Effector CD8-positive, alpha-beta T cell (primary cell): ENCODE data around the gene NMNAT3.
A peak's percentile ranks its signal among the peaks of the same experiment; 100 is the strongest.

Experiments used
- DNase-seq: peaks from one replicate; lab custom pipeline; 2025; lab: John Stamatoyannopoulos, UW
- total RNA-seq, 4 experiments: gene quantifications; one replicate each; lab custom pipeline; 2026; lab: John Stamatoyannopoulos, UW

The NMNAT3 gene
- total RNA-seq: 1.8 to 3.8 (median 3.2) reads per million in 4 experiments

DNA sequence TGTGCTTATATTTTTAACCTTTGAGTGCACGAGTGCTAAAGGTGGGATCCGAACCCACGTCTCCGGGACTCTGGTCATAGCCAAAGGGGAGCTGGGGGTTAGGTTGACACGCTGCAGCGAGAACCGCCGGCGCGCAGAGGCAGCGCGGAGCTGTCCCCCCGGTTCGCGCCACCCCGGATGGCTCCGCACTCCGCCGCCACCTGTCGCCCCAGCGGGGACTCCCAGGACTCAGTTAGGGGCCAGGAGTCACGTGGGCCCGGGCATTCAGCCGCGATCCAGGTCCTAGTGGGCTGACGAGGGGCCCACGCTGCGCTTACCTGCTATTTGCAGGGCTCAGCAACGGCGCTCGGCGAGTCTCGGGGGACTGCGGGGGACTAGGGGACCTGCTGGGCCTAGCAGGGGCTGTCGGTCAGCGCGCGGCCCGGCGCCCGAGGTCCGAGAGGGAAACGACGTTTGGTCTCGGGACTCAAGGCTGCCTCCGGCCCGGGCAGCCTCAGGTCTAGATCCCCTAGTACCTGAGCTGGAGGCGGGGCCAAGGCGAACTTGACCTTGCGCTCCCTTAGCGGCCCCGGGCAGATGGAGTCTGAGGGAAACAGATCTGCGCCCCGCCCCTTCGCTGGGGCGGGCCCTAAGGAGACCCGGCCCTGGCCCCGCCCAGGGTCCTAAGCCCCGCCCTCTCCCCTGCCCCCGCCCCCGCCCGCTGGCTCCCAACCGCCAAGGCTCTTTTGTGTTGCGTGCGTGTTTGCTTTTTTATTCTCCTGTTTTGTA lies at the start of gene NMNAT3:
NMNAT3 (minus strand) TSS at position 585 of the 768 bp plus-strand sequence. CDS start 50,248 bp downstream, outside the sequence.
- peak; percentile 78 for DNase-seq

DNA sequence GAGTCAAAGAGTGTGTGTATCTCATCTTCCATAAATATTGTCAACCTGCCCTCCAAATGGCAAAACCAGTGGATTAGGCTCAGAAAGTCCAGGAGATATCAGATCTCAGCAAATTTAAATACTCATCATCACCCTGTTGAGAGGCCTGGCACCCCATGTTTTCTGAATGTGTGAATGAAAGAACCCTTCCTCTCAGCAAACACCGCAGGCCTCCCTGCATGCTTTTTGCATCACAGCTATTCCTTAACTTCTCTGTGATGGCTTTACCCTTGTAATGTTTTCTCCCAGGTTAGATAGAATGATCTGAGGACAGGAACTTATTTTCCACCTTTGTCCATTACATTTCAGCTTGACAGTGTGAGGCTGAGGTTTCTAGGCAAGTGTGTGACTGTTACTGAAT lies 43.6 kb upstream of the NMNAT3 start:
- DNase-seq: no peak

DNA sequence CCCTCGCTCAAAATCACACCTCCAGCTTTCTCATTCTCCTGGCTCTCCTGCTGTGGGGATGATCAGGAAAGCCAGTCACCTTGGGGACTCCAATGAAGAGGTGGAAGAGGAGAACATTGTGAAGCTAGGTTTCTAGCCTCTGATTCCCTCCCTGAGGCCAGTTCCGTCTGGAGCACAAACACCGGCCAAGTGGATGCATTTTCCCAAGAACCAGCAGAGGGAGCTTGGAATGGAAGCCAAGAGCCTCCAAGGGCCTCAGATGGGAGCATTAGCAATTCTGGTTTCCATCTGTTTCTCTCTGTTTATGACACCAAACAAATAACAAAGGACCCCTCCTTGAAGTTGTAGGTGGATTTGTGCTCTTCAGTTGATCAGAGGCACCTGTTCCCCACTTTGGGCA lies 40.6 kb upstream of the NMNAT3 start:
- DNase-seq: no peak

DNA sequence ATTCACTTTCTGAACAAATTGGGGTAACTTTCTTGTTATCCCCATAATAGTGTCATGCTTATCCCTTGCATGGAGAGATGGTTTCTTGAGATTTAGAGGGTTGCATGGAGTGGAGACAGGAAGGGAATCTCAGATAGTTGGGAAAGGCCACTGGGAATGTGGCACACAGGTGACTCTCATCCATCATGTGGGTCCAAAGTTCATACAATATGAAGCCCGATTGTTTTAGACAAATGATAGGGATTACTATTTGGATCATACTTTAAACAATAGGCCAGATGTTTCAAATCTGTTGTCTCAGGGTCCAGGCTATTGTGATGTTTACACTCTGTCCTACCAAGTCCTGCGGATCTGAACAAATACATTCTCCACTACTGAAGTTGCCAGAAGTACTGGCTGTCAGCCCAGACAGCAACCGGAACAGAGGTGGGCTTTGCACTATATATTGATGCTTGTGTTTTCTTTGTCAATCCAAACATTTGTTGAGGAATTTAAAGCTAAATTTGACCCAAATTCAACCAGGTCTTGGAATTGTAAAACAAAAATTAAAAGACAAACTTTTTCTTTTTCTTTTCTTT lies 39.2 kb upstream of the NMNAT3 start:
- DNase-seq: no peak

DNA sequence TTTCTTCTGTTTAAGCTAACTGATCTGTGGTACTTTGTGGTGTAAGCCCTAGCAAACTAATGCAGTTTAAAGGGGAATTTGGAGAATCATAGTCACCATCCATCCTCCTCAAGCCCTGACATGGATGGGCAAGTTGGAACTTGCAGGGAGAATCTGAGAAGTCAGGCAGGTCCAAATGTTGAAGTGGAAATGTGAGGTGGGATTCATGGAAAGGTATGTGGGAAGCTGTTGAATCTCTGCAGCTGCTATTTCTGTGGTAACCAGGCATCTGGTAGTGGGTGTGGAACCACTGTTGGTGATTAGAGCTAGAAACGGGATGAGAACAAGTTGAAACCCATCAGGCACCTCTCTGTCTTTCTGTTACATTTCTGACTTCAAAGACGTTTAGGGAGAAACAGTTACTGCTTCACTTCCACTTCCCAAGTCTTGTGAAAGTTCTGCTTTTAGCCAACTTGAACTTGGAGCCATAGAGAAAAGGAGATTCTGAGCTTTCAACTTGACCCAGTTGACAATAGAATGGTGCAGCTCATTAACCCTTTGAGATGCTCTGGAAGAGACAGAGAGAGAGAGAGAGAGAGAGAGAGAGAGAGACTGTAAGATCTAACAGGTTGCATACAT lies 38.1 kb upstream of the NMNAT3 start:
- no peak for DNase-seq

DNA sequence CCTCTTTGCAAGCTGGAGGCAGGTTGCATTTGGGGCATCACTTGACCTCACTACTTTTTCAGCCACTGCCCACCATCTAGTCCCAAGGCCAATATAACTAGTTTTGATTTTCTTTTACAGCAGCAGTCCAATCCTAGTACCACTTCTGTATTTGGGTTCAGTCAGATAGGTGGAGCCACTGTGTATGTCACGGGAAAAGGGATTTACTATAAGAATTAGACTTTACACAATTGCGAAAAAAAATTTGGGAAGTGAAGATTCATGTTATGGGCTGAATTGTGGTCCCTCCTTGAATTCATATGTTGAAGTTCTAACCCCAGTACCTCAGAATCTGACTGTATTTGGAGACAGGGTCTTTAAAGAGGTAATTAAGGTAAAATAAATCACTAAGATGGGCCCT lies 37.4 kb upstream of the NMNAT3 start:
- DNase-seq: no peak

DNA sequence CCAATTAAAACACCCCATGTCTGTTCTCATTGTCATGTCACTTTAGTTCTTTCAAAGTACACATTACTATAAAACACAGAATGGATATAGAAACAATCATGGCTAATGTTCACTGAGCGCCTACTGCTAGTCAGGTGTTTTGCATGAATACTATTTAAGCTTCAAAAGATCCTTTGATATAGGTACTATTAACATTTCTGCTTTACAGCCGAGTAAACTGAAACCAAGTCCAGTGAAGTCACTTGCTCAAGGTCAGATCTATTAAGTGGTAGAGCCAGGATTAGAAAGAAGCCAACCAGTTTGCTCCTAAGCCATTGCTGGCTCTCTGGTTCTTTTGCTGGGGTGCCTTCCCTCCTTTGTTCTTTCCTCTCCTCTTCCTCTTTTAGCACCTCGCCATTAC lies 32.4 kb upstream of the NMNAT3 start:
- no peak for DNase-seq

DNA sequence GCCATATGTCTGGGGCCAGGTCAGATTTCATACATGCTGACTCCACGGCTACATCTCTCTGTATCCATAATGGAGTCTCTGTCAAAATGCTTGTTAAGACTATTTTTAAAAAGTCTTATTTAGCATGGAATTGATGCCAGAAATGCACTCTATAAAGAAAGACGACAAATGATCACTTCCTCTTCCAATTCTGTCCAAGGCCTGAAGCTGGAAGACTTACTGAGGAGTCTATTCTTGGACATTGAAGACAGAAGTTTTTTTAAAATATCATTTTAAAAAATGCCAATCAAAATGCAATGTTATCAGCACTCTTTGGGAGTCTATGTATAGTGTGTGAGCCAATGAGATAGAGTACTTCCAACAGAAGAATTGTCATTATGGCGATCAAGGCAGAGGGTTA lies 27.9 kb upstream of the NMNAT3 start:
- no peak for DNase-seq

DNA sequence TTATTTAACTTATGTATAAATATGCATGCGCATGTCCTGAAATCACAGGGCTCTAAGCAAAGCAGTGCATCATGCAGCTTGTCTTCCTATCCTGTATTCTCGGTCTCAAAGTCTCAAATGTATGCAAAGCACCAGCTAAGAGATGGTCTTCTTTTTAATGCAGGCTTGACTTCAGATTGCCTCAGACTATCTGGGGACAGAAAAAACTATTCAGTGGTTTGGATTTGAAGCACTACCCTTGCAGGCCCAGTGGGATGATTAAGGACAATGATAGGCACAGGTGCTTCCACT lies 18.5 kb upstream of the NMNAT3 start:
- no peak for DNase-seq

DNA sequence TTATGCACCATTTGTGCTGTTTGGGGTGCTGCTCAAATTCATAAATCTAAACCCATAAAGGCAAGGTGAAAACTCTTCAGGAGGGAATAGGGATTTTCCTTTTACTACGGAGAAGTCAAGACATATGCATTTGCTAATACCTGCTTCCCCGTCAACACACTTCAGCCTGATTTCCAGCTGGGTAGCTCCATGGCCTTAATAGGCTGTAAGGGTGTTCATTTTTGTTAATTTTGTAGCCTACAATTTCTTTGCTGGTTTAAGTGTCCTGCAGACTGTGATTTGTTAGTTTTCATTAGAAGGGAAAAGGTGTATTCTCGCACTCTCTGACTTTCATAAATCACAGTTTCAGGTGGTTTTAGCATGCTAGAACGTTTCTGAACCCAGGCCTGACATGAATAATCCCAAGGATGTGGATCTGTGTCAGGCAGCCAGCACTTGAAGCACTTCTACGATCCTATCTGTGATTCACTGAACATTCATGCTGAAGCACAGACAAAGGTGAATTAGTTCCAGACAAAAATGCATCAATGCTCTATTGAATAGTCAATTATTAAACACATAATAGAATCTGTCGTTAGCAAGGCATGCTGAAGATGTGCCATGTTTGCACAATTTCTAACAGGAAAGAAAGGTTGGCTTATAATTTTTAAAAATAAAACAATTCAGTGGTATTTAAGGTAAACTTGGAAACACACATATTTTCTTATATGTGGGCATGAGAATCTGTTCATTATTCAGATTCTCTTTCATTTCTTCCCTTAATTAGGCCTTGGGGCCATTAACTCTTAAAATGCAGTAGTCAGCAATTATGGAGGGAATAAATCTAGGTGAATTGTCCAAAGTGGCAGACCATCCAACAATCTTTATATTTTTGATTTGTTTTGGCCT lies 17.9 kb upstream of the NMNAT3 start:
- DNase-seq: no peak

DNA sequence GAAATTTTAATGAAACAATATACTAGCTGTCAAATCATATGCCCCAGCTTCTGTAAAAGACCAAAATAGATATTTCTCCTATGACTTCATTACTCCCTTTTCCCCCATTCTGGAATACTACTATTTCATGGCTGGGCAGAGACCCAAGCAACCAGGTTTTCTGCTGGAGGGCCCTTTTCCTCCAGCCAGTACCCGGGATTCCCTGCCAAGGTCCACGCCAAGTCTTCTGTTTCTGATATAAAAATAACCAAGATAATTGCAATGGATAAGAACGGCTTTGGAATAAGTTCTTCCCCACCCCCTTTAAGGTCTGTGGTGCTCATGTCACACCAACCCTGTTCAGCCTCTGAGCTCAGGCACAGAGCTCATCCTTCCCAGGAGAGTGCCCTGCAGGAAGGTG lies 17.2 kb upstream of the NMNAT3 start:
- DNase-seq: no peak

DNA sequence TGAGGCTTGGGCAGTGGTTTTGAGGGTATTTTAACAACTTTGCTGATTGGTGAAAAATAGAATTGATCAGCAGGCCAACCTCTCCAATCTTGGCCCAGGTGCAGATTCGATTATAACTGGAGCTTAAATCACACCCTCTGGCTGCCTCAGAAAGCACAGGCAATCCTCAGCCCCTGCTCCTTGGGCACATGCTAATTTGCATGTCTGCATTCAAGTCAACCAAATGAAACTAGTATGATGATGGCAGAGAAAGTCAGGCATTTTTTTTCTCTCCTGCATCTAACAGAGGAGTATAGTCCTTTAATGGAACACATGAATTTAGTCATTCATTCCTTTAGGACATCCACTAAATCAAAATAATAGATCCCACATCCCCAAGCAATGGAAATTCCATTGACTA lies 16.8 kb upstream of the NMNAT3 start:
- DNase-seq: no peak

DNA sequence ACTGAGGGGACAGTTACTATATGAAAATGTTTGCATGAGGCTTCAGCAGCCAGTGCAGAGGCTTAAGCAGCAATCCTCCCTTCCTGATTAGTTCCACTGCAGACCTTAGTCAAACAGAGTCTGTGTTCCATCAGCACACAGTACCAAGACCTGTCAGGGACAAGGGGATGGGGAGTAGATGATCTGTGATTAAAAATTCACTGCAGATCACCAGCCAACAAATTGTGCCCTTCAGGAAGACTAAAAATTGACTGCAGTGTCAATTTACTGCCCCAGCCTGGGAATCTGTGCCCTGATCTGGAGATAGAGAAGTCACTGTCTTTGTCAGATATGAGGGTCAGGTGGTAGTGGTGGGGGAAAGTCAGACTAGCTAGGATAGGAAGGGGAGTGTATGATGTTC lies 13.8 kb upstream of the NMNAT3 start:
- no peak for DNase-seq

DNA sequence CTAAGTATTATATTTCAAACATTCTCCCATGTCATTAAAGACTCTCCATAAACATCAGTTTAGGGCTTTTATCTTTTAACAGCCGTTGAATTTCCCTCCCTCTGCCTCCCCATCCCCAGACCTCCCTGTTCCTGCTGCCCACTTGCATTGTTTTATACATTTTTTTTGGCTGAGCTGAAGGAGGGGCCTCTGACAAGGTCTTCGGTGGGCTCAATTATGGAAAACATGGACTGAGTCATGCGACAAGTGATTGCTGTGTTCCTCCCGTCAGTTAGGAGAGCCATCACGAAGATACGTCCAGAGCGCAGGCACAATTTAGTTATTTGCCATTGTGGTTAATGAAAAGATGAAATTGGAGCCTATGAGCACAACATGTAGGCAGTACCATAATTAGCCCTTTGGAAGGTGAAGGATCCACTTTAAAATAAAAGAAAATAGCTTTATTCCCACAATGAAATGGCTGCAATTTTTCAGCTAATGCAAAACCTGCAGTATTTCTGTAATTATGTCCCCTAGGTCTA lies 12.0 kb upstream of the NMNAT3 start:
- no peak for DNase-seq

DNA sequence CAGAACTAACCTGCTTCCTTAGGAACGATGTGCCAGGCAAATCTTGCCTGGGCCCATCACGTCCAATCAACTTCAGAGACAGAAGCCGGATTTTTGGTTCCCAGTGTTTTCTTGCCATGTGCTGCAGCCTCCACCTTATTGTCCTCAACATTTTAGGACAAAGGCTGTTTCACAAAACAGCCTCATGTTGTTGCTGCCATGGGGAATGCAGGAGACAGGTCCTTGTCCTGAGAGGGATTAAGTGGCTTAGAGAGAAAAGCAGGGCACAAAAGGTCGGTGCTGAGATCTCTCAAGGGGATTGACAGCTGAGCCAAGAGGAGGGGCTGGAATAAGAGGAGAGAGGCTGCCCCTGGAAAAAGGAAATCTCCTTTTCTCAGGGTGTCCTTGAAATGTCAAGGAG lies 11.3 kb upstream of the NMNAT3 start:
- no peak for DNase-seq

DNA sequence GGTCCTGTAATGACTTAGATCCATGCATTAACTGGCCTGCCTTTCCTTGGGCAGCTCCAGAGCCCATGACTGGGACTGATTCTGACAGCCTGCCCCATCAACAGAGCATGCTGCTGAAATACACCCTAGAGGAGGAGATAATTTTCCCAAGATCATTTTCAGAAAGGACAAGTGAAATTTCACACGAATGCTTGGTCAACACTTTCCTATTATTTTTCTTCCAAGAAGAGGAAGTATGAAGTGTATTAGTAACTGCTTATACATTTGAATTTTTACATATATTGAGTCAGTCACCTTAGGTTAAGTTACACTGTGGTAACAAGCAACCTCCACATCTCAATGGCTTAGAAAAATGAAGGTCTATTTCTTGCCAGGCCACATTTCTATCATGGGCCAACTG lies 9.7 kb upstream of the NMNAT3 start:
- DNase-seq: no peak

DNA sequence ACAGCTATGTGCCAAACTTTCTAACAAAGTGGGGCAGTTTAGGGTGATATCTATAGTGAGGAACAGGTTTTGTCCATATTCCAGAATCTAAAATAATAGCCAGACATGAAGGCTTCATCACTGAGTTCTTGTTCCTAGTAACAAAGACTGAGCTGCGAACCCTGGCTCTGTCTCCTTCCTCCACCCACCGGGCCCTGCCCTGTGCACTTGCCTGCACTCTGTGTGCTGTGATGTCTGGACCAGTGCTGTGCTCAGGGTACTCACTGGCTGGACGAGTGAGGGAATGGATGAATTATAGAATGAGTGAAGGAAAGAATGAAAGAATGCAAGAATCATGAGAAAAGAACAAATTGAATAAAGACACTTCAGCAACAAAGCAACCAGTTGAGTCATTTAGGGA lies 8.9 kb upstream of the NMNAT3 start:
- DNase-seq: no peak

DNA sequence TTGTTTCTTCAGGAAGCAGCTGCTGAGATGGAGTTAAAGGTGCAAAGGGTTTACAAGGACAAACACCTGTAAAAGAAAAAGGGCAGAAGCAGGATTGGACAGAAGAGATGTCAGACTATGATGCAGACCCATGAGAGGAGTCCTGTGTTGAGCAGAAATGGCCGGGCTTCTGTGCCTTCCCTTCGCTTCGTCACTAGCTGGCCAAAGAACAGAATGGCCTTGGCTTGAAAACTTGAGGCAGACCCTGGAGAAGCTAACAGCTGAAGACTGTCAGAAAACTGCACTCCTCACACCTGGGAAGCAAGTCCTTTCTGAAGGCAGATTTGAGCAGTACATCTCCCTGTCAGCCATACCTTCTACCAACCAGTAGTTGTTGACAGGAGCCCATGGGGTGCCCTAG lies 8.4 kb upstream of the NMNAT3 start:
- no peak for DNase-seq

DNA sequence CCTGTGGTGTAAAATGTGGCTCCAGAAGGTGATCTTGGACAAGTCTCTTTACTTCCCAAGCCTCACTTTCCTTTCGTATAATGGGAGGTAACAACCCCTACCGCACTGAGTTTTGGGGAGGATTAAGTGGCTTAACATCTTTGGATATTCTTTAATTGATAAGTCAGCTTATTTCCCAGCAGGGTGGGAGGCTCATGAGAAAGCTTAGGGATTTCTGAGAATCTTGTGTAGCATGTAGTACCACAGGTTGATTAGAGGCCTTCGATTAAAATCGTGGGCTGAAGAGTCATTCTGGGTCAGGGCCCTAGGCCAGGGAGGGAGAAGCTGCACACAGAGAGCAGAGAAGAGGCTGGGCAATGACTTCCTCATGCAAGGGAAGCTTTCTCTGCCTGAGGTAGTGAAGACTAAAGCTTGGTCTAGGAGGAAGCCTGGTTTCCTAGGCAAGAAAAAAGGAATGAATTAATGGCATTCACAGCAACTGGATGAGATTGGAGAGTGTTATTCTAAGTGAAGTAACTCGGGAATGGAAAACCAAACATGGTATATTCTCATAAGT lies 1.5 kb upstream of the NMNAT3 start:
- no peak for DNase-seq

DNA sequence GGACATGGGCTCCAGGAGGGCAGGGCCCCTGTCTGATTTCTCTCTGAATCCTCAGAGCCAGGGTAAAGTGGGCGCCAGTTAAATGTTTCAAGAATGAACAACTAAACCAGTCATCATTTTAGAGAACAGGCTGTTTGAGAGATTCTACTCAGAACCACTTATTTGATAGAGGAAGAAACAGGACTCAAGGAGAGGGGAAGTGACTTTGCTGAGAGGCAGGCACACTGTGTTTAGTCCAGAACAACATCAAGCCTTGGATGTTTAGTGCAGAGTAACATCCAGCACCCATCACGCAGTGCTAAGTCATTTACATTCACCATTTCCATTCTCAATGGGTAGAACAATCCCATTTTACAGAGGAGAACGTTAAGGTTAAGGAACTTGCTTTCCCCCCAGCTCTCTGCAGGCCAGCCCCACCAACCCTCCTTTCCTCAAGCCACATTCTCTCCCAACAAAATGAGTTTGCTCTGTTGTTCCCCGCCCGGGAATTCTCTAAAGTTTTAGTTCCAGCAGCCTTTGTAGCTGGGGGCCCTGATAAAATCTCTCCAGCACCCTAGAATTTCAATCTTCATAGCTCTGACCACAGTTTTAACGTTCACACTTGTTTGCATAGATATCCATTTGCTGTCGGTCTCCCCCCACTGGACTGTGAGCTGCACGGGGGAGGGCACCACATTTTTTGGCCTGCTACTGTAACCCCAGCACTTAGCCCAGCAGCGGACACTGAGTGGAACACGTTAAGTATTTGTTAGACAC lies 962 bp downstream of the NMNAT3 start:
- DNase-seq: no peak

DNA sequence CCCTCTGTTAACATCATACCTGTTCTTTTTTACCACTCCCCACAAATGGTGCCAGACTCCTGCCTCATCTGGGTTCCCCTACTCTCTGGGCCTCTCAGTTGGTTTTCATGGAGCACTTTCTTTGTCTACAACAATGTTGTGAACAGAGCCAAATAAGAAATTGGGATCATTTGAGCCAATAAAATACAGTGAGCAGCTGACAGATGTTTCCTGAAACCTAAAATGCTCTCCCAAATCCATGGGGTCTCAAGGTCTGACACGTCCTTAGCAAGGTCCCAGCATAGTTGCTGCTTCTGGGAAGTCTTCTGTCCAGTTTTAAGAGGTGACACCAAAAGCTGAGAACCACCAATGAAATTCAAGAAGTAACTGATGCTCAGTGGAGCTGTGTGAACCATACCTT lies 1.7 kb downstream of the NMNAT3 start:
- DNase-seq: no peak
